Measurements from ENCODE around the gene GLRA2. TPM values are rescaled to one million over a fixed set of nuclear protein-coding genes. Genes with fewer than 3 reads are reported as not detected.
"Not testable (repeated sequence)": the region's sequence is repeated elsewhere in the genome, so short reads cannot be mapped to it uniquely, and the experiment has no call there.

Gene GLRA2
- total and polyA plus RNA-seq, 2 of the 13 experiments (the other 11 are each of a cell fraction or from before 2014, with no cell fraction given) = not detected

DNA sequence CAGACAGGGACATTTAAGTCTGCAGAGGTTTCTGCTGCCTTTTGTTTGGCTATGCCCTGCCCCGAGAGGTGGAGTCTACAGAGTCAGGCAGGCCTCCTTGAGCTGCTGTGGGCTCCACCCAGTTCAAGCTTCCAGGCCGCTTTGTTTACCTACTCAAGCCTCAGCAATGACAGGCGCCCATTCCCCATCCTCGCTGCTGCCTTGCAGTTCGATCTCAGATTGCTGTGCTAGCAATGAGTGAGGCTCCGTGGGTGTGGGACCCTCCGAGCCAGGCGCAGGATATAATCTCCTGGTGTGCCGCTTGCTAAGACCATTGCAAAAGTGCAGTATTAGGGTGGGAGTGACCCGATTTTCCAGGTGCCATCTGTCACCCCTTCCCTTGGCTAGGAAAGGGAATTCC is 159.0 kb downstream of the GLRA2 start:
- BruUV-seq (replicated peaks); FAIRE-seq; H3K4me1 ChIP-seq (ENCODE audit: insufficient read depth, low read length); in situ Hi-C loops (cut with HindIII; ENCODE audit: extremely low pct_ligation_motif_present, low pct_unique_long_range_greater_than_20kb); CTCF ChIA-PET (ENCODE audit: low intra/inter-chr PET ratio, low total read pairs); H3K36me3 ChIP-seq (replicated peaks in 1 of 2; ENCODE audit: control insufficient read depth in 1 of 2, insufficient read depth in 2 of 2, low read length in 2 of 2); H3K79me2 ChIP-seq (ENCODE audit: insufficient read depth, low read length); H4K20me1 ChIP-seq (ENCODE audit: insufficient read depth, low read length); H3K9me3 ChIP-seq (ENCODE audit: low read length); H3K27ac ChIP-seq (ENCODE audit: extremely low read length, insufficient read depth, low read length); H2AFZ ChIP-seq (ENCODE audit: low read length); DNase-seq (ENCODE audit: low spot score); H3K4me2 ChIP-seq (ENCODE audit: low read depth, low read length); intact Hi-C loops (cut with micrococcal nuclease; ENCODE audit: unreplicated experiment); POLR2A ChIA-PET; H3K9ac ChIP-seq (ENCODE audit: insufficient read depth, low read depth, low read length); ATAC-seq; H3K4me3 ChIP-seq (replicated peaks in 1 of 3; ENCODE audit: insufficient read depth in 1 of 3, low read depth in 2 of 3, low read length in 3 of 3); H3K27me3 ChIP-seq (ENCODE audit: control insufficient read depth in 1 of 2, insufficient read depth in 2 of 2, low read length in 2 of 2): not testable (repeated sequence)
- 0% methylated on average over 1 of the region's 10 CpGs for WGBS (ENCODE audit: low lambda C conversion rate)

- CTCF ChIA-PET (ENCODE audit: low intra/inter-chr PET ratio, low total read pairs) = no interaction called here
- in situ Hi-C loops (cut with HindIII; ENCODE audit: extremely low pct_ligation_motif_present, low pct_unique_long_range_greater_than_20kb) (no loop called here), intact Hi-C loops (cut with micrococcal nuclease; ENCODE audit: unreplicated experiment) (no loop called here)
- Histone ChIP-seq H3K36me3 (replicated peaks in 1 of 2; ENCODE audit: control insufficient read depth in 1 of 2, insufficient read depth in 2 of 2, low read length in 2 of 2) (no peaks in the 10 kb centered on the region; a peak in 1 of 5 replicates), H3K9ac (ENCODE audit: insufficient read depth, low read depth, low read length) (no peak overlapping the region), H3K27me3 (ENCODE audit: control insufficient read depth in 1 of 2, insufficient read depth in 2 of 2, low read length in 2 of 2) (no peaks in the 10 kb centered on the region), H4K20me1 (ENCODE audit: insufficient read depth, low read length) (no peaks in the 10 kb centered on the region), H2AFZ (ENCODE audit: low read length) (no peak overlapping the region), H3K79me2 (ENCODE audit: insufficient read depth, low read length) (no peaks in the 10 kb centered on the region), H3K4me2 (ENCODE audit: low read depth, low read length) (no peak overlapping the region), H3K27ac (ENCODE audit: extremely low read length, insufficient read depth, low read length) (no peak overlapping the region), H3K9me3 (ENCODE audit: low read length) (no peaks in the 10 kb centered on the region), H3K4me1 (ENCODE audit: insufficient read depth, low read length) (no peaks in the 10 kb centered on the region), H3K4me3 (replicated peaks in 1 of 3; ENCODE audit: insufficient read depth in 1 of 3, low read depth in 2 of 3, low read length in 3 of 3) (no peak overlapping the region)
- no TSS peak for BruUV-seq (replicated peaks)
- DNase-seq (ENCODE audit: low spot score) = no peak
- WGBS (ENCODE audit: low lambda C conversion rate) = 86% methylated on average over 8 of the region's 8 CpGs
- POLR2A ChIA-PET = no interaction called here
- FAIRE-seq = no peak
- no peak for ATAC-seq
- no peak for TF ChIP-seq ZNF276 (CRISPR knock-in tag; IDR thresholded peaks at IDR 0.05; ENCODE audit: low read depth)
- no peak for TF ChIP-seq ZNF577 (CRISPR knock-in tag; IDR thresholded peaks at IDR 0.05; ENCODE audit: borderline replicate concordance, low read depth)
- TF ChIP-seq HBP1 (CRISPR knock-in tag; IDR thresholded peaks at IDR 0.05; ENCODE audit: low read depth) = no peak
- TF ChIP-seq, protein P1, sequence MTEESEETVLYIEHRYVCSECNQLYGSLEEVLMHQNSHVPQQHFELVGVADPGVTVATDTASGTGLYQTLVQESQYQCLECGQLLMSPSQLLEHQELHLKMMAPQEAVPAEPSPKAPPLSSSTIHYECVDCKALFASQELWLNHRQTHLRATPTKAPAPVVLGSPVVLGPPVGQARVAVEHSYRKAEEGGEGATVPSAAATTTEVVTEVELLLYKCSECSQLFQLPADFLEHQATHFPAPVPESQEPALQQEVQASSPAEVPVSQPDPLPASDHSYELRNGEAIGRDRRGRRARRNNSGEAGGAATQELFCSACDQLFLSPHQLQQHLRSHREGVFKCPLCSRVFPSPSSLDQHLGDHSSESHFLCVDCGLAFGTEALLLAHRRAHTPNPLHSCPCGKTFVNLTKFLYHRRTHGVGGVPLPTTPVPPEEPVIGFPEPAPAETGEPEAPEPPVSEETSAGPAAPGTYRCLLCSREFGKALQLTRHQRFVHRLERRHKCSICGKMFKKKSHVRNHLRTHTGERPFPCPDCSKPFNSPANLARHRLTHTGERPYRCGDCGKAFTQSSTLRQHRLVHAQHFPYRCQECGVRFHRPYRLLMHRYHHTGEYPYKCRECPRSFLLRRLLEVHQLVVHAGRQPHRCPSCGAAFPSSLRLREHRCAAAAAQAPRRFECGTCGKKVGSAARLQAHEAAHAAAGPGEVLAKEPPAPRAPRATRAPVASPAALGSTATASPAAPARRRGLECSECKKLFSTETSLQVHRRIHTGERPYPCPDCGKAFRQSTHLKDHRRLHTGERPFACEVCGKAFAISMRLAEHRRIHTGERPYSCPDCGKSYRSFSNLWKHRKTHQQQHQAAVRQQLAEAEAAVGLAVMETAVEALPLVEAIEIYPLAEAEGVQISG (CRISPR knock-in tag; IDR thresholded peaks at IDR 0.05) = no peak
- TF ChIP-seq ATAD3A (CRISPR knock-in tag; IDR thresholded peaks at IDR 0.05) = no peak
- no peak for TF ChIP-seq SOX6 (IDR thresholded peaks at IDR 0.05)
- TF ChIP-seq SOX6 (CRISPR knock-in tag; IDR thresholded peaks at IDR 0.05) = no peak
- TF ChIP-seq CC2D1A (CRISPR knock-in tag; IDR thresholded peaks at IDR 0.05) = no peak
- no peak for TF ChIP-seq KDM2A (CRISPR knock-in tag; IDR thresholded peaks at IDR 0.05; ENCODE audit: borderline replicate concordance, low read depth)
- TF ChIP-seq RBM22 (optimal IDR thresholded peaks at IDR 0.05; ENCODE audit: low read length) = no peak
These were observed 161.2 kb downstream of the GLRA2 start for GRCh38 chrX:14690553-14690952.
